ENCODE measurements around the gene SLC4A2. TPM values are rescaled to one million over a fixed set of nuclear protein-coding genes. Genes with fewer than 3 reads are reported as not detected.

The SLC4A2 gene
- total RNA-seq, 1 donor from 2014 or later: 390 TPM

- H3K4me1 ChIP-seq: peaks cover 14 to 31% of the 10 kb centered on the region in 2 donors
- peak overlapping the region; percentile 52 to 92 for H3K4me3 ChIP-seq
- no peak for DNase-seq (ENCODE audit: low spot score in 2 of 2)
- intact Hi-C loops (cut with DNase I): loop anchor here (2.0 kb wide), 1 partner anchor 18 kb away; no protein-coding TSS in a partner anchor
- no peaks in the 10 kb centered on the region for H3K9me3 ChIP-seq
- H3K36me3 ChIP-seq: no peaks in the 10 kb centered on the region
- no peak overlapping the region for H3K27ac ChIP-seq
- no peak for TF ChIP-seq CTCF (IDR thresholded peaks at IDR 0.05)
- no peaks in the 10 kb centered on the region for H3K27me3 ChIP-seq
Observed at GRCh38 chr7:151056666-151057505, 2.5 kb upstream of the SLC4A2 start.

- Histone ChIP-seq H3K9me3 (no peaks in the 10 kb centered on the region), H3K27ac (peak within 1 kb of the TSS; percentile 85 to 95), H3K4me3 (peak within 1 kb of the TSS; percentile 92 to 95), H3K27me3 (no peaks in the 10 kb centered on the region), H3K4me1 (peaks cover 21 to 38% of the 10 kb centered on the region in 2 donors), H3K36me3 (no peaks in the 10 kb centered on the region)
- no peak for DNase-seq (ENCODE audit: low spot score in 2 of 2)
- no peak for TF ChIP-seq CTCF (IDR thresholded peaks at IDR 0.05)
- intact Hi-C loops (cut with DNase I): loop anchor here (2.0 kb wide), 1 partner anchor 19 kb away; no protein-coding TSS in a partner anchor
Observed at GRCh38 chr7:151057506-151057988, 1.8 kb upstream of the SLC4A2 start, which contains the start of gene CDK5. Gene CDK5, minus strand, starts transcription at chr7:151057897. Its CDS starts 49 bp downstream, at chr7:151057848.

- Histone ChIP-seq H3K4me1 (peaks cover 21 to 44% of the 10 kb centered on the region in 2 donors), H3K27me3 (no peaks in the 10 kb centered on the region), H3K36me3 (no peaks in the 10 kb centered on the region), H3K9me3 (no peaks in the 10 kb centered on the region), H3K27ac (peak overlapping the region; percentile 85 to 95), H3K4me3 (peak overlapping the region; percentile 92 to 95)
- no peak for TF ChIP-seq CTCF (IDR thresholded peaks at IDR 0.05)
- peak; percentile 98 to 100 for DNase-seq (ENCODE audit: low spot score in 2 of 2)
- intact Hi-C loops (cut with DNase I): loop anchor here (1.0 to 2.0 kb wide), 2 partner anchors 19 to 30 kb away; partner anchors contain the start of gene ABCB8
Observed at GRCh38 chr7:151057989-151058780, 1.2 kb upstream of the SLC4A2 start.

- Histone ChIP-seq H3K9me3 (no peaks in the 10 kb centered on the region), H3K4me1 (peaks cover 21 to 44% of the 10 kb centered on the region in 2 donors), H3K36me3 (no peaks in the 10 kb centered on the region), H3K27me3 (no peaks in the 10 kb centered on the region), H3K4me3 (peak overlapping the region; percentile 92 to 95), H3K27ac (peak overlapping the region; percentile 85 to 95)
- DNase-seq (ENCODE audit: low spot score in 2 of 2): no peak
- intact Hi-C loops (cut with DNase I): loop anchor here (1.0 kb wide), 3 partner anchors 21 to 31 kb away; partner anchors contain the start of genes ABCB8 and FASTK
- TF ChIP-seq CTCF (IDR thresholded peaks at IDR 0.05): no peak
Observed at GRCh38 chr7:151058781-151059366, 515 bp upstream of the SLC4A2 start.

DNA sequence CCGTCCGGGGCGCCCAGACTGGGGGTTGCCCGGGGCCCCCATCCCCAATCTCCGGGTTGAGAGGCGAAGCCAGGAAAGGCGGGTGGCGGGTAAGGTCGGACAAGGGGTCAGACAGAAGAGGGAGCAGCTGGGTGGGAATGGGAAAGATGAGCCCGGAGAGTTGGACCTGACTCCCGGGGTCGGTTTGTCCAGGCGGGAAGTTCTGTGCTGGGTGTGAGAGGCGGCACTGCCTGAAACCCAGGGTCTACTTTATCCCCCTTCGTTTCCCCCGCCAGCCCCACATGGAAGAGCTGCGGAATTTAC is 675 bp downstream of the SLC4A2 start:
- no peaks in the 10 kb centered on the region for H3K27me3 ChIP-seq
- no peak for DNase-seq (ENCODE audit: low spot score in 2 of 2)
- peak overlapping the region; percentile 92 to 95 for H3K4me3 ChIP-seq
- H3K36me3 ChIP-seq: peaks cover 10% of the 10 kb centered on the region in 2 donors
- TF ChIP-seq CTCF (IDR thresholded peaks at IDR 0.05): no peak
- H3K4me1 ChIP-seq: peaks cover 21 to 44% of the 10 kb centered on the region in 2 donors
- peak overlapping the region; percentile 85 to 95 for H3K27ac ChIP-seq
- intact Hi-C loops (cut with DNase I): loop anchor here (2.0 to 5.0 kb wide), 2 partner anchors 51 to 187 kb away; partner anchors contain the start of gene SMARCD3
- no peaks in the 10 kb centered on the region for H3K9me3 ChIP-seq

All from ascending aorta (tissue), 2 donors.